GM06990 (cell line): ENCODE data around the gene SNAPIN.

ENCODE experiments used
- DNase-seq: peaks from one replicate; pipeline ENCODE4 v3.0.0-alpha.2; 2011; ENCODE audit not compliant: insufficient read length; ENCODE audit errors: extremely low read depth
- H3K27me3 ChIP-seq: replicated peaks from 2 replicates; pipeline ENCODE4 v1.6.0; 2011; ENCODE audit warnings: low read length; ENCODE audit not compliant: control insufficient read depth, insufficient read depth
- H3K36me3 ChIP-seq: 2 replicates; pipeline ENCODE4 v1.5.1; 2011; ENCODE audit warnings: low read length; ENCODE audit not compliant: control insufficient read depth, insufficient read depth
- H3K4me3 ChIP-seq: replicated peaks from 2 replicates; pipeline ENCODE4 v1.5.1; 2011; ENCODE audit warnings: low read depth, mild to moderate bottlenecking, control low read depth, low read length
- CTCF ChIP-seq: IDR thresholded peaks from 2 replicates; pipeline ENCODE4 v1.5.1; 2011; ENCODE audit warnings: low read length, control low read depth, mild to moderate bottlenecking, inconsistent platforms; ENCODE audit not compliant: insufficient read depth, poor library complexity, severe bottlenecking

SNAPIN gene

DNA sequence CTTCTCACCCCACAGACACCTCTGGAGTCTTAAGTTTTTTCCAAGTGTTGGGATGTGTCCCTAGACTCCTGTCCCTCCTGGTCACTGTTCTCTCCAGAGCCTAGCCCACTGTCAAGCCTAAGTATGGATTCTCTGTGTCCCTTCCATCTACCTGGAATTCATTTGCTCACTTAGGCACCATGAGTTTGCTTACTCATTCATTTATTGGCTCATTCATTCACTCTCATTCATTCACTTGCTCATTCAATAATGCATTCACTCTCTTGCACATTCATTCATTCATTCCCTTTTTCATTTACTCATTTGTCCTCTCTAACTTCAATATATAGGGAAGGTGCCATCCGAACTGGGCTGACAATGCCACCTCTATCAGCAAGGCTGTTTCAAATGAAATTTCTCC is 47.1 kb upstream of the SNAPIN start:
- no peak for DNase-seq
- H3K36me3 ChIP-seq, result no peaks in the 10 kb centered on the region
- H3K4me3 ChIP-seq, result no peak overlapping the region
- TF ChIP-seq CTCF, result no peak
- H3K27me3 ChIP-seq, result no peaks in the 10 kb centered on the region; the same call in 1 of the 2 replicates

GRCh38 chr1:153612111-153612754 is 46.3 kb upstream of the SNAPIN start:
- no peak for DNase-seq
- Histone ChIP-seq H3K4me3 (no peak overlapping the region), H3K36me3 (no peaks in the 10 kb centered on the region), H3K27me3 (no peaks in the 10 kb centered on the region; the same call in 1 of the 2 replicates)
- no peak for TF ChIP-seq CTCF

DNA sequence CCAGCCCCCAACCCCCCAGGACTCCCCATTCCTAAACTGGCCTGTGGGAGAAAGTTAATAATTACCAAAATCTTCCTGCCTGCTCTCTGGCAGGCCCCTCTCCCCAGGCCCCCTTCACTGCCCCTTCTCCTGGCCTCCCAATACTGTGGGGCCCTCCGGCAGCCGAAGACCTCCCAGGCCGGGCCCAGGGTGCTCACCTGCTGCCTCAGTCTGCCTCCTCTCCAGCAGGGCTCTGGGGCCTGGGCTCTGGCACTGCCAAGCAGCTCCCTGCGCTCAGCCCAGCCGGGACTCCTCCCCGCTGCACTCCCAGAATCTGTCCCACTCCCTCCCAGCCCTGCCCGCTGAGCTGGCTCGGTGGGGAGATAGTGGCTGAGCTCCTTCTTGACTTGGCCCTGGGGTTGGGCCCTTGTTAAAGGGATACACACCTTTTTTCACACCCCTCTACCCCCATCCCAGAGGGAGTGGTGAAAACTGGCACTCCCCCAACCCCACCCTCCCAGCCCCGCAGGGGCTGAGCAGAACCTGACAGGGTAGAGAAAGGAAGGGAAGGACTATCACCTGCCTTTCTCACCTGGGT is 45.7 kb upstream of the SNAPIN start, which contains the start of gene S100A16:
Gene S100A16 (minus strand): TSS at position 383 of the 577 bp plus-strand sequence. CDS start 4,986 bp downstream, outside the sequence.
- no peak within 1 kb of the TSS for H3K4me3 ChIP-seq
- H3K27me3 ChIP-seq, result no peaks in the 10 kb centered on the region; the same call in 1 of the 2 replicates
- TF ChIP-seq CTCF, result no peak
- H3K36me3 ChIP-seq, result no peaks in the 10 kb centered on the region
- no peak for DNase-seq

DNA sequence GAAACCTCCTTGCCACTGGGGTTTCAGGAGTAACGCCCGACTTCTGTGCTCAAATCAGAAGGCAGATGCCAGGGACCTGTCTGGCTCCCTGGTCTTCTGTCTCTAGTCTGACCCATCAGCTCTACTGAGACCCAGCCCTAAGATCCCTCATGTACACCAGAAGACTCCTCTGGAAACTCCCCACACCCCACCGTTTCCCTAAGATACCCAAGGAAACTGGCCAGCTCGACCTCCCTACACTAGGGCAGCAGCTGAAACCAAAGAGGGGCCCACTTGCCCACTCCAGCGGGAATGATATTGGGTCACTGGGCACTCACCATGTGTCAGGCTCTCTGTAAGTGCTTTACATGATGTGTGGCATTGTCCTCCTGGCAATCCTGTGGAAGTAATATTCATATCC is 45.1 kb upstream of the SNAPIN start:
- H3K27me3 ChIP-seq, result no peaks in the 10 kb centered on the region; the same call in 1 of the 2 replicates
- H3K36me3 ChIP-seq, result no peaks in the 10 kb centered on the region
- TF ChIP-seq CTCF, result no peak
- DNase-seq, result no peak
- H3K4me3 ChIP-seq, result no peak overlapping the region

DNA sequence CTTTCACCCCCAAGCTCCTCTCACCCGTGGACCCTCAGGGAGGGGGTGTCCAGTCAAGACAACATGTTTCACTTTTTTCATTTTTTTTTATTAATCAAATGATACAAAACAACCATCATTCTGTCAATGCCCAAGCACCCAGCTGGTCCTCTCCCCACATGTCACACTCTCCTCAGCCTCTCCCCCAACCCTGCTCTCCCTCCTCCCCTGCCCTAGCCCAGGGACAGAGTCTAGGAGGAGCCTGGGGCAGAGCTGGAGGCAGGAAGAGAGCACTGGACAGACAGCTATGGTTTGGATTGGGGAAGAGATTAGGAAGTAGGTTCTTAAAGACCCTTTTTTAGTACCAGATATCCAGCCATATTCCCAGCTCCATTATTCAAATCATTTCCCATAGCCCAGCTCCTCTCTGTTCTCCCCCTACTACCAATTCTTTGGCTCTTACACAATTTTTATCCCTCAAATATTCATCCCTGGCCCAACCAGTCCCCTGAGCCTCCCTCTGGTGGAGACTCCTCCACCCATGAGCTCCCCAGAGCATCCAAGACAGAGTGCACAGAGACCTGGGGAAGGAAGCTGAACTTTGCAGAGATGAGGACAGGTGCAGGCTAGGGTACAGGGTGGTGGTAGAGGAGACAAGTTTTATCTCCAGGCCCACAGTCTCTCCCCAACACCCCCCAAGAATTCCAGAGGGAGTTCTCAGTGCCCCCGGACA is 44.2 kb upstream of the SNAPIN start:
- no peak for TF ChIP-seq CTCF
- H3K36me3 ChIP-seq, result no peaks in the 10 kb centered on the region
- no peaks in the 10 kb centered on the region; the same call in 1 of the 2 replicates for H3K27me3 ChIP-seq
- no peak overlapping the region for H3K4me3 ChIP-seq
- no peak for DNase-seq
